ENCODE data around the gene ROCK2.
"Not testable (repeated sequence)": the region's sequence is repeated elsewhere in the genome, so short reads cannot be mapped to it uniquely, and the experiment has no call there.

ROCK2 gene

DNA sequence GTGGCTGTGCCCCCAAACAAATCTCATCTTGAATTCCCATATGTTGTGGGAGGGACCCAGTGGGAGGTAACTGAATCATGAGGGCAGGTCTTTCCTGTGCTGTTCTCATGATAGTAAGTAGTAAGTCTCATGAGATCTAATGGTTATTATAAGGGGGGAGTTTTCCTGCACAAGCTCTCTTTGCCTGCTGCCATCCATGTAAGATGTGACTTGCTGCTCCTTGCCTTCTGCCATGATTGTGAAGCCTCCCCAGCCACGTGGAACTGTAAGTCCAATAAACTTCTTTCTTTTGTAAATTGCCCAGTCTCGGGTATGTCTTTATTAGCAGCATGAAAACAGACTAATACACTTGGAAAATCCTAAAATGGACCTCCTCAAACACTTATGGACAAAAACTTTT lies 82.0 kb downstream of the ROCK2 start:
- not testable (repeated sequence) for DNase-seq

DNA sequence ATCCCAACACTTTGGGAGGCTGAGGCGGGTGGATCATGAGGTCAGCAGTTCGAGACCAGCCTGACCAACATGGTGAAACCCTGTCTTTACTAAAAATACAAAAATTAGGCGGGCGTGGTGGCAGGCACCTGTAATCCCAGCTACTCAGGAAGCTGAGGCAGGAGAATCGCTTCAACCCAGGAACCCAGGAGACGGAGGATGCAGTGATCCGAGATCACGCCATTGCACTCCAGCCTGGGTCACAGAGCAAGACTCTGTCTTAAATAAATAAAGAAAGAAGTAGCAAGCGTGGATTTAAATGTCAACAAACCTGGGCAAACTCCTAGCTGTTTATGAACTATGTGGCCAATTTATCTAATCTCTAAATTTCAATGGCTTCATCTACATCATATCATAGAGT lies 82.9 kb downstream of the ROCK2 start:
- not testable (repeated sequence) for DNase-seq

DNA sequence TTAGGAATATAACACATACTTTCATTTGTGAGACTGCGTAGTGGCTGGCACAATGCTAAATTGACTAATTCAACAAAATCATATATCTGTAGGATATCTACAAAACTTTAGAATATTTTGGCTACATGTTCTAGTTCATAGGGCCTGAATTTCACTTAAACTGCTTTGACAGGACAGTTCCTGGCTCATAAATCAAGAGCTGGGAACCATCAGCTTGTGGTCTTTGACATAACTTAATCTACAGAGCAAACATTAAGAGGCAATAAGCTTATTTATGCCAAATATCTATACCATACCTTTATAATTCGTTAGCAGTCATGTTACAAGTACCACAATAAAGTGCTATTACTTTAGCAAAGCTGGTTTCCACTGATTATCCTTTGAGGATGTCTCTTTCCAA lies 83.5 kb downstream of the ROCK2 start:
- DNase-seq = no peak

DNA sequence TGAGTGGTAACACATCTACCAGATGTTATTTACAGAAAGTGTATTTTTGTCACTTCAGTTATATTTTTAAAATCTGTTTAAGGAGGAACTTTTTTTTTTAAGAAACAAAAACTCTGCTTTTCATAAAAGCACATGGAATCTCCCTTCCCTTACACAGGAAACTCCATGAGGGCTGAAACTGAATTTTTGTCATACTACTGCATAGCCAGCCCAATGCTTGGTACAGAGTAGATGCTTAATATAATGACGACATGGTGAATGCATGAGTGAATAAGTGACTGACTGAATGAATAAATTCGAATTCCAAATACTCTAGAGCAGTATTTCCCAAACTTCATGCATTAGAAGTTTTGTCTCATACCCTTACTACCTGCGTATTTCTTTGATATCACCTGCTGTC lies 86.5 kb downstream of the ROCK2 start:
- no peak for DNase-seq

DNA sequence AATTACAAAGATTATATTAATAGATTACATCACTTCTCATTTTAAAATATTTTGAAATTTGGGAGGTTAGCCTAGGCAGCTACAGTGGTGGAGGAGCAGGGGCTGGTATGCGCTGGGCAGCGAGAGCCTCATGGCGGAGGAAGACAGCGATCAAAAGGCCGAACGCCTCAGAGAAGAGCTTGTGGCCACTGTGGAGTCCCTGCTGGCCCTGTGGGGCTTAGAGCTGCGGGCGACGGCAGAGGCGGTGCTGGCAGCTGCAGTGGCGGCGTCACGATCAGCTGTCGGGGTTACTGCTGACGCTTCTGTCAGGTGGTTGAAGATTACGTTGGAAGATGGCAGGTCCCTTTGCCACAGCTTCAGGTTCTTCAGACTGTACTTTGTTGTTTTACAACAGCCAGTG lies 87.4 kb downstream of the ROCK2 start:
- no peak for DNase-seq

DNA sequence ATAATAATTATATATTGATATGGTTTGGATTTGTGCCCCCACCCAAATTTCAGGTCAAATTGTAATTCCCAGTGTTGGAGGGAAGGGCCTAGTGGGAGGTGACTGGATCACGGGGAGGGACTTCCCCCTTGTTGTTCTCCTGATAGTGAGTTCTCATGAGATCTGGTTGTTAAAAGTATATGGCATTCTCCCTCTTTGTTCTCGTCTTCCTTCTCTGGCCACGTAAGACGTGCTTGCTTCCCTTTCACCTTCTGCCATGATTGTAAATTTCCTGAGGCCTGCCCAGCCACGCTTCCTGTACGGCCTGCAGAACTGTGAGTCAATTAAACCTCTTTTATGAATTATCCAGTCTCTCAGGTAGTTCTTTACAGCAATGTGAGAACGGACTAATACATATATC lies 88.3 kb downstream of the ROCK2 start:
- no peak for DNase-seq

DNA sequence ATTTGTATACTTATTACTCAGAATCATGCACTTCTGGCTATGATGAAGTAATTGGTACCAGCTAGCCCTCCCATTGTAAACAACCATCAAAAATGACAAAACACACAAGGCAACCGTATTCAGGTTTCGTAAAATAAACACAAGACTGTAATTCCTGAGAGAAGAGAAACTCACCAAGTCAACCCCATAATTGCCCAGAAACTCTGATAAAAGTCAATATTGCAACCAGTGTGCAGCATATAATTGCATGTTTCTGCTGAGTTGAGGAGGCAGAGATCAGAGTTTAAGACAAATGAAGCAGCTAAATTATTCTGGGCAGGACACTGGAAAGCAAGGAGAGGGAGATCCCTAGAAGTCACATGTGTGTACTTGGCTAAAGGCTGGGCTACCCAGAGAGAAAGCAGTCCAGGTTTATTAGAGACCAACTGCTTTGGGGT lies 90.3 kb downstream of the ROCK2 start:
- DNase-seq = peak in 1 of 2 experiments; percentile 58

DNA sequence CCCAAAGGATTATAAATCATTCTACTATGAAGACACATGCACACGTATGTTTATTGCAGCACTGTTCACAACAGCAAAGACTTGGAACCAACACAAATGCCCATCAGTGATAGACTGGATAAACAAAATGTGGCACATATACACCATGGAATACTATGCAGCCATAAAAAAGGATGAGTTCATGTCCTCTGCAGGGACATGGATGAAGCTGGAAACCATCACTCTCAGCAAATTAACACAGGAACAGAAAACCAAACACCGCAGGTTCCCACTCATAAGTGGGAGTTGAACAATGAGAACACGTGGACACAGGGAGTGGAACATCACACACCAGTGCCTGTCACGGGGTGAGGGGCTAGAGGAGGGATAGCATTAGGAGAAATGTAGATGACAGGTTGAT lies 92.0 kb downstream of the ROCK2 start:
- not testable (repeated sequence) for DNase-seq

DNA sequence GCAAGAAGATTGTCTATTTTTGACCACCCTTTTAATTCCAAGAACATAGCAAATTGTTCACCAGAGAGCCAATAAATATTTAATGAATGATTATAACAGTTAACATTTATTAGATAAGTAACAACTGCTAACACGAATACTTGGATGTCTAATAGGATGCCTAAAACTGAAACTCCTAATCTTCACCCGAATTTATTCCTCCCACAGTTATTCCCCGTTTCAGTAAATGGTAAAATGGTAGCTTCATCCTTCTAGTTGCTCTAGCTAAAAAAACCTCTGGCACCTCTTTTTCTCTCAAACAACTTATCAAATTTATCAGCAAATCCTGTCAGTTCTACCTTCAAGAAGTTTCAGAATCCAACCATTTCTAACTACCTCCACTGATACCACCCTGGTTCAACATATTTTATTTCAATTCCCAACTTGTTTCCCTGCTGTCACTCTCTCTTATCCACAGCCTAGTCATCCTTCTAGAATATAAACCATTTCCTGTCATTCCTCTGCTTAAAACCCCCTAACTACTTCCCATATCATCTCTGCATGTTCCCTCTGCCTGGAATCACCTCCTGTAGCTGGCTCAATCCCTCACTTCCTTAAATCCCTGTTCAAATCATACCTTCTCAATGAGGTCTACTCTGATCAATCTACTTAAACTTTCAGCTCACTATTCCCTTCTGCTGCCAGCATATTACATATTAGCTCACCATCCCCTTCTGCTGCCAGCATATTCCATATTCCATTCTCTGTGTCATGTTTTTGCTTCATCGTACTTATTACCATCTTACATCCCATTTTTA lies 93.8 kb downstream of the ROCK2 start:
- no peak for DNase-seq

DNA sequence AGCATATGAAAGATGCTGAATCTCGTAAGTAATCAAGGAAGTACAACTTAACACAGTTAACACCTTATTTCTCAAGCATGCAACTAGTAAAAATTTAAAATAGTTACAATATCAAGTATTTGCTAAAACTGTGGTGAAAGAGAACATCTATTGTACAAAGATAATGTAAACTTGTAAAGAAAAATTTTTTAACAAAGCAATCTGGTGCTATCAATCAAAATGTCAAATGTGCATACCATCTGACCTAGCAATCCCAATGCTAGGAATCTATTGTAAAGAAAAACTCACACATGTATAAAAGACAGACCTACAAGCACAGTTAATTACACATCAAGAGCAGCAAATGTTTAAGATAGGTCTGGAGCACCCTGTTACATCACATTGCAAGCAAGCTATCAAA lies 99.1 kb downstream of the ROCK2 start:
- no peak for DNase-seq

DNA sequence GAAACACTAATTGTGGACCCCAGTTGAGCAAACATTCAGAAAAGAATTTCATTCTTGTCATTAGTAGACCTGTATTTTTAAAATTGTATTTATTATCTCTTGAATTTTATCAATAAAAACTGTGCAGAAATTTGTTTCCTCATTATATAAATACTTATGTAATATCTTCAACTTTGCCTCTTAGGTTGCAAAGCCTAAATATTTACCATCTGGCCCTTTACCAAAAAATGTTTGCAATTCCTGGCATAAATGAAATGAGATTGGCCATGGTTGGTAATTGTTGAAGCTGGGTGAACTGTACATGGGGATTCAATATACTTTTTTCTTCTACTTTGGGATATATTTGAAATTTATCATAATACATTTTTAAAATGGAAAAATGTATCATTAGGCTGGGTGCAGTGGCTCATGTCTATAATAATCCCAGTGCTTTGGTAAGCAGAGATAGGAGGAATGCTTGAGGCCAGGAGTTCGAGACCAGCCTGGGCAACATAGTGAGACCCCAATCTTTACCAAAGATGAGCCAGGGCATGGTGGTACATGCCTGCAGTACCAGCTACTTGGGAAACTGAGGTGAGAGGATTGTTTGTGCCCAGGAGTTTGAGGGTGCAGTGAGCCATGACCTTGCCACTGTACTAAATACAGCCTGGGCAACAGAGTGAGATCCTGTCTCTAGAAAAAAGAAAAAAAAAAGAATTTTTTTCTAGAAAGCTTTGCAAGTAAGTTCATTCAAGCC lies 100.2 kb downstream of the ROCK2 start:
- no peak for DNase-seq

DNA sequence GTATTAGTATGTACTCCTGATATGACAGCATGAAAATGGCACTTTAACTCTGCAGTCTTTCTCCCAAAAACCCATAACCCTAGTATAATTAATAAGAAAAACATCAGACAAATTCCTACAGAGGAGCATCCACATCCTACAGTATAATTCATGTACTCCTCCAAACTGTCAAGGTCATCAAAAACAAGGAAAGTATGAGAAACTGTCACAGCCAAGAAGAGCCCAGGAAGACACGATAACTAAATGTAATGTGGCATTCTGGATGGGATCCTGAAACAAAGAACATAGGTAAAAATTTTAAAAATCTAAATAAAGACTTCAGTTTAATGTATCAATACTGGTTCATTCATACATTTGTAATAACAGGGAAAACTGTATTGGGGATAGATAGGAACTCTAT lies 100.9 kb downstream of the ROCK2 start:
- no peak for DNase-seq

DNA sequence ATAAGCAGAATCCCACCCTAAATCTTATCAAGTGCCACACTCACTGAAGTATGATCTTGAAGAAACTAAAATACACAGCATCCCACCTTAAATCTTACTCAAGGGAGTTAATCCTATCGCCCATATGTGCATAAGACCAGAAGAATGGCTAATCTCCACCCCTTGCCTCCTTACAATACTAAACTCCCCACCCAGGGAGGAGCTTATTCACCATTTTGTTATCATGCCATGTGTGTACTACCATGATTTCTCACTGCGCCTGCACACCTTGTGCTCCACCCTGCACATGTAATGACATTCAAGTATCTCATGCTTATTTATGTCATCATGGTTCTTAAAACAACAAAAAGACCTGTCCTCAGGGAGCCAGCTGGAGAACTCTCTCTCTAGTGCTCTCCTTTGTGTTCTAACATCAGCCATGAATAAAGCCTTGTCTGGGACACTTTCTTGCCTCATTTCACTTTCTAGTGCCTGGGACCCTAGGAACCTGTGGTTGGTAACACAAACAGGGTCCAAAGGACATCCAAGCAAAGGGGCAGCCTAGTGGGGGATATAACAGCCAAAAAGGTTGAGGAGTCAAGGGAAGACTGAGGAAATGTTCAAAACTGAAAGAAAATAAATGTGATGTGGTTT lies 101.8 kb downstream of the ROCK2 start:
- no peak for DNase-seq

DNA sequence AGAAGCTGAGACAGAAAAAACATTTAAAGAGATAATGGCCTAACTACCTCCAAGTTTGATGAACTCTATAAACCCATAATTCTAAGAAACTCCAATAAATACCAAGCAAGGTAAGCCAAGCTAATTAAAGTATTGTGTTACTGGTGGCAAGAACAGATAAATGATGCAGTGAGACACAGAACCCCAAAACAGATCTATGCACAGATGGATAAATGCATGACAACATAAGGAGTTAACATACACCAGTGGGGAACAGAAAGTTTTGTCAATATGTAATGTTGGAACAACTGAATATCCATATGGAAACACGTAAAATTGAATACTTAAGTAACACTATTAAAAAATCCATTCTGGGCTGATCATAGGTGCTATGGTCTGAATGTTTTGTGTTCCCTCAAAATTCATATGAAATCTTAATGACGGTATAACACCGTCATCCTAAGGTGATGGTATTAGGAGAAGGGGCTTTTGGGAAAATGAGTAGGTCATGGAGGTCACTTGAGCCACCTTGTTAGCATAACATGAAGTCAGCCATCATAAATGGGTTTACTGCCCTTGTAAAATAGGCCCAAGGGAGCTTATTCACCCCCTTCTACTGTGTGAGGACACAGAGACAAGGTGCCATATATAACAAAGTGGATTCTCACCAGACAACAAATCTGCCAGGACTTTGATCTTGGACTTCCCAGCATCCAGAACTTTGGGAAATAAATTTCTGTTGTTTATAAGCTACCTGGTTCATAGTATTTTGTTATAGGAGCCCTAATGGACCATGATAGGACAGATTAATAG lies 102.8 kb downstream of the ROCK2 start:
- DNase-seq = no peak

DNA sequence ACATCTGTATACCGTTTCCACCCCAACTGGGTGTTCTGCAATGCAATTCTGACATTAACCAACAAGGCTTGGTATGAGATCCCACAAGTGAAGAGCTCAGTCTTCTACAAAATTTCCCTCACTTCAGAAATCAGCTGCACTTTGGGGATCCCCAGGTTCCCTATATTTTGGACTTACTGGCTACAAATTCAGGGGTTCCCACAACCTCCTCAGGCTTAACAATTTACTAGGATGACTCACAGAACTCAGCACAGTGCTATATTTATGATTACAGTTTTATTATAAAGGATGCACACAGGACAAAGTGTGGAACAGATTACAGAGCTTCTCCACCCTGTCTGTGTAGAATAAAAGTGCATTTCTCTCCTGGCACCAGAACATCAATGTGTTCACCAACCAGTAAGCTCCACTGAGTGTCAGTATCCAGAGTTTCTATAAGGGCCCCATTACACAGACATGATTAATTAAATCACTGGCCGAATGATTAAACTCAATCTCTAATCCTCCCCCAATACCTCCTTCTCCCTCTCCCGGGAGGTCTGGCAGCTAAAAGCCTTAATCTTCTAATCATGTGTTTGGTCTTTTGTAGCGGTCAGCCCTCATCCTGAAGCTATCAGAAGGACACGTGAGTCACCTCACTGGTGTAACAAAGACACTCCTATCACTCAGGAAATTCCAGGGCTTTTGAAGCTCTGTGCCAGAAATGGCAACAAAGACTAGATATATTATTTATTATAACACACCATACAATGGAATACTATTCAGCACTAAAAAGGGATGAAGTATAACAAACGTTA lies 104.6 kb downstream of the ROCK2 start:
- no peak for DNase-seq

DNA sequence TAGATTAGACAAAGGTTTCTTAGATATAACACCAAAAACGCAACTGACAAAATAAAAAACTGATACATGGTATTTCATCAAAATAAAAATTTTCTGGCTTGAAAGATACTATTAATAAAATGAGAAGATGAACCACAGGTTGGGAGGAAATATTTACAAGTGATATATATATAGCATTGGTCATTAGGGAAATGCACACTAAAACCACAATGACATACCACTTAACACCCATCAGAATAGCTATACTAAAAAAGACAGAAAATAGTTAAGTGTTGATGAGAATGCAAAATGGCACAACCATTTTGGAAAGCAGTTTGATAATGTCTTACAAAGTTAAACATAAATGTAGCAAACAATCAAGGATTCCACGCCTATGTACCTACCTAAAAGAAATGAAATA lies 105.3 kb downstream of the ROCK2 start:
- DNase-seq = no peak

DNA sequence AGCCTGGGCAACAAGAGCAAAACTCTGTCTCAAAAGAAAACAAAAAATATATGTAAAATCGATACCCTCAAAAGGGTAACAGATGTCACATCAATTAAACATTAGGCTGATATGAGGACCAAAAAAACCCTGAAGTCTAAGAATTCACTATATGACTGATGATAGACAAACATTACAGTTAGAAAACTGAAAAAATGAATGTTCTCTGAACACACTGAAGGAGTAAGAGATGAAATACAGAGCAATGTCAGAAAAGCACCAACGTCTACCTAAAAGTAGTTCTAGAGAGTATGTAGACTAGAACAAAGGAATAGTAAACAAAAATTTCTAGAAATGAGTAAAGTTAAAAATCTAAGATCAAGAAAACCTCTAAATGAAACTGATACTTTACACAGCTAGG lies 107.3 kb downstream of the ROCK2 start:
- no peak for DNase-seq

DNA sequence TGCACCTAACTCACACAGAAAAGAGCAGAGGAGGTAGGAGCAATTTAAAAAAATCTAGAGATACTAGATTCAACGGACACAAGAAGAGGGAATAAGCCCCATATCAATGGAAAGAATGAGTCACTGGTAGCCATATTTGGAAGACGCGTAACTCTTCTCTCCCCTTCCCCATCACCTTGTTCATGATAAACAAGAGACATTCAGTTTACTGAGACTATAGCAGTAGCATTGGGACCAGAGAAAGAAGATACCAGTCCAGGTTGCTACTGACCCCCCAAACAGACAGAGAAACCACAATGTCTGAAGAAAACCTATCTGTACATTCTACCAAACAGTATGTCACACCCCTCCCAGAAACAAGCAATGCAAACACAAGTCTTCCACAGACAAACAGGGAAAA lies 108.1 kb downstream of the ROCK2 start:
- no peak for DNase-seq

DNA sequence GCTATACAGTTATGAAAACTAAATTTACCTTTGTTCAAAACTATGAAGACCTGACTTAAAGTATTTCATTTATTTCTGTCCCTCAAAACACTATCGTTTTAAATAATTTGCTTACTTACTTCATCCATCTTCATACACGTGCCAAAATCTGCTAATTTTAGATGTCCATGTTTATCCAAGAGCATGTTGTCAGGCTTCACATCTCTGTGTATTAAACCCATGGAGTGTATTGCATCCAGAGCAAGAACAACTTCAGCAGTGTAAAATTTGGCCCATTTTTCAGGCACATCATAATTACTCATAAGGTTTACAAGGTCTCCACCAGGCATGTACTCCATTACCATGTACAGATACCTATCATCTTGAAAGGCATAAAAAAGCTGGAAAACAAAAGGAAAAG lies 108.9 kb downstream of the ROCK2 start:
- DNase-seq = no peak

DNA sequence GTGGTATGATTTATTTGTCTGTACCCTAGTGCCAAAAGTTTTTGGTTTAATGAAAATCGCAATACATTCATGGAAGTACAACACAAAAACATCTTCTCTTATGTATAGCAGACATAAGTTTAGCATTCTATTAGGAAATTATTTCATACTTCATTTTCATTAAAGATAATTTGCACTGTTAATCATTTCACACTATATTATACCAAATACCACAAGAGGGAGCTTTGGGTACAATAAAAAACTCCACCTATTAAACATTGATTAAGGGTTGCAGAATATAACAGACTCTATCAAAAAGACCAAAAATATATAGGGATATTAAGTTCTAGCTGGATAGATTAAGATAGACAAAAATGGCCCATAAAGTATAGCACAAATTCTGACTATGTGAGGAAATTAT lies 110.1 kb downstream of the ROCK2 start:
- DNase-seq = peak in 1 of 2 experiments; percentile 18

DNA sequence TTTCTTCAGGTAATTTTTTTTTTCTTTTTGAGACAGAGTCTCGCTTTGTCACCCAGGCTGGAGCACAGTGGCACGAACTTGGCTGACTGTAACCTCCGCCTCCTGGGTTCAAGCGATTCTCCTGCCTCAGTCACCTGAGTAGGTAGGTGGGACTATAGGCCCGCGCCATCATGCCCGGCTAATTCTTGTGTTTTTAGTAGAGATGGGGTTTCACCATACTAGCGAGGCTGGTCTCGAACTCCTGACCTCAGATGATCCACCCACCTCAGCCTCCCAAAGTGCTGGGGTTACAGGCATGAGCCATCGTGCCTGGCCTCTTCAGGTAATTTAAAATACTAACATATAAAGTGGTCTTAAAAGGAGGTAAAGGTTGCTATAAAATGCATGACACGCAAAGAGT lies 113.2 kb downstream of the ROCK2 start:
- not testable (repeated sequence) for DNase-seq

DNA sequence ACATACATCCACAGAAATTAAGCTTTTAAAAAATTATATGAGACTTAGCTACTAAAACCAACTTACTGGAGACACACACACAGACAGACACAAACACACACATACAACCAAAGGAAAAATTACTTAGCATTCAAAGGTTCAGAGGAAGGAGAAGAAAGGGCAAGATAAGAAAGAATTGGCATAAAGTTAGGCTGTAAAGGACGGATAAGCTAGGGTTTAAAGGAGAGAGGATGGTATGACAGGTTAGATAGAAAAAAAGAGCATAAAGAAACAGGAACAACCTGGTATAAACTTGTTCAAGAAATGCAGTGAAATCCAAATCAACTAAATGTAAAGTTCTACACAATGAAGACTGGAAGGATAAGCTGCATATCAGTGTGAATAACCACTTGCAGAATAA lies 115.7 kb downstream of the ROCK2 start:
- no peak for DNase-seq

Data from NCI-H2081 (cell line).